Muscle of leg (tissue), 11 donors: ENCODE results near the gene TECPR1. TPM values are rescaled to one million over a fixed set of nuclear protein-coding genes. Genes with fewer than 3 reads are reported as not detected.

Source experiments
- DNase-seq: peaks from one replicate; pipeline ENCODE4 v3.0.0; 2013
- H3K27ac ChIP-seq: one replicate; pipeline ENCODE4 v1.5.1; 2013; ENCODE audit warnings: mild to moderate bottlenecking, low read length, control low read depth
- H3K27me3 ChIP-seq: one replicate; pipeline ENCODE4 v1.6.1; 2013; ENCODE audit warnings: low read length; ENCODE audit not compliant: control insufficient read depth, insufficient read depth
- H3K36me3 ChIP-seq: one replicate; pipeline ENCODE4 v1.6.1; 2013; ENCODE audit warnings: low read length; ENCODE audit not compliant: control insufficient read depth, insufficient read depth
- H3K4me1 ChIP-seq: one replicate; pipeline ENCODE4 v1.6.1; 2013; ENCODE audit warnings: low read length; ENCODE audit not compliant: control insufficient read depth, insufficient read depth
- H3K4me3 ChIP-seq: one replicate; pipeline ENCODE4 v1.5.1; 2013; ENCODE audit warnings: low read length, control low read depth
- H3K9me3 ChIP-seq: replicated peaks from 2 replicates; pipeline ENCODE4 v1.6.1; 2013; ENCODE audit warnings: low read depth, low read length; ENCODE audit not compliant: control insufficient read depth
- WGBS: methylation state at CpG from one replicate; pipeline ENCODE4 v1.1.5; 2013; ENCODE audit warnings: missing lambda C conversion rate; ENCODE audit not compliant: insufficient coverage; 5-methylcytosine and 5-hydroxymethylcytosine counted together
- polyA plus RNA-seq, 8 donors: library from polyadenylated mRNA; unstranded; fragments of 120-200 nt; gene quantifications; one replicate each; pipeline versions ENCODE4 v1.2.1 to v1.2.3, GENCODE V29; 2013; ENCODE audit warnings: inconsistent platforms in 1 of 8, low replicate concordance in 1 of 8; ENCODE audit not compliant: insufficient read length in 8 of 8, insufficient read depth in 1 of 8
- total RNA-seq: library from RNA; stranded (reverse); fragments of 120-200 nt; gene quantifications from one replicate; pipeline ENCODE4 v1.2.4, GENCODE V29; 2013

The TECPR1 gene
- total and polyA plus RNA-seq, 9 donors = 14.4 to 26.5 (median 17.2) TPM

DNA sequence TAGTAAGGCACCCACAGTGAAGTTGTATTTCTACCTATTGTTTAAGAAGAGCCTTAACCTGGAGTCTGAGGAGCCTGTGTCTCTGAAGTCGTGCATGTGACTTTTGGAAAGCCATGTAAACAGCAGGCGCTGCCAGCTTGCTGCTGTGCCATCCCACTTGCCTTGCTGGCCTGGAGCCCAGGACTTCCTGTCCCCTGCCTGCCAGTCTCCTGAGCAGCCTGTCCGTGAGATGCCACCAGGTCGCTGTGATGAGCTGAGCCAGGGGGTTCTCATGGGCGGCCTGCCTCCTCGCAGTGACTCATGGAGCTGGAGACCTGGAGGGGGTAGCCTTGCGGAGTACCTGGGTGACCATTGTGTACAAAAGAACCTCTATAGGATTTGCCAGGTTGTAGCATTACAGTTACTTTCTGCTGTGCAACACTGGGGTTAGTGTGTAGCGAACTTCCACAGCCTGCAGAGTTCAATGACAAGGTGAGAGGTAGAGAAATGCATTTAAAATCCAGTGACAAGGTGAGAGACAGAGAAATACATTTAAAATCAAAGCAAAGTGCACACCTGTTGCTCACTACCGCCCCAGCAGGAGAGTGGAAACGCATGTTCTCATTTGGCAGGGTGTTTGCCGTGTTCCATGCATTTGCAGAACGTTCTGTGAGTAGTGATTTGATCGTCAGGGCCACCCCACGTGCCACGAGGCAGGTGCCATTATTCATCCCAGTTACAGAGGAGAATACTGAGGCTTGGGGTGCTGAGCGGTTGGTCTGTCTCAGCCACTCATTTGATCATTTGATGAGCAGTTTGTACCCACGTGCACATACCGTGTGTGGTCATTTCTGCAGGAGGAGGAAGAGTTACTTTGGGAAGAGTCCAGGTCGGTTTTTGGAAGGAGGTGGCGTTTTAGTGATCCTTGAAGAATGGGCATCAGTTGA, 77.4 kb downstream of the TECPR1 start:
- WGBS = 90% methylated on average over 20 of the region's 20 CpGs
- no peak overlapping the region for H3K4me3 ChIP-seq
- H3K36me3 ChIP-seq = peaks cover 28% of the 10 kb centered on the region

DNA sequence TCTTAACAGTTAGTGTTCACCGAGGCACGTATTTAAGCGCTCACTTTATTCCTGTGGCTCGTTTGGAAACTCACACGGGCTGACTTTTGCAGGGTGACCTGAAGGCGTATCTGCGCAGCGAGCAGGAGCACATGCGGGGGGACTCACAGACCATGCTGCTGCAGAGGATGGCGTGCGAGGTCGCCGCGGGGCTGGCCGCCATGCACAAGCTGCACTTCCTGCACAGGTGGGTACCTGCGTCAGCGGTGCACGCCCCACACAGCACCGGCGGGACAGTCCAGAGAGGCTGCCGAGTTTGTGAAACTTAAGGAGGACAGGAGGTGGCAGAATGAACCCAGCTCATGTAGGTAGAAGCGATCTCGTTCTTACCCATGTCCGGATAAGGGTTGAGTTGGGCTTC, 80.6 kb downstream of the TECPR1 start:
- H3K27me3 ChIP-seq = no peaks in the 10 kb centered on the region
- 90% methylated on average over 20 of the region's 24 CpGs for WGBS
- H3K27ac ChIP-seq = no peak overlapping the region
- no peak for DNase-seq
- no peaks in the 10 kb centered on the region for H3K9me3 ChIP-seq
- H3K4me3 ChIP-seq = no peak overlapping the region
- H3K36me3 ChIP-seq = peaks cover 23% of the 10 kb centered on the region
- H3K4me1 ChIP-seq = no peaks in the 10 kb centered on the region

More for the DNA sequence above, 77.4 kb downstream of the TECPR1 start:
- DNase-seq = no peak
- no peaks in the 10 kb centered on the region for H3K4me1 ChIP-seq
- no peaks in the 10 kb centered on the region for H3K9me3 ChIP-seq
- no peaks in the 10 kb centered on the region for H3K27me3 ChIP-seq
- no peak overlapping the region for H3K27ac ChIP-seq

DNA sequence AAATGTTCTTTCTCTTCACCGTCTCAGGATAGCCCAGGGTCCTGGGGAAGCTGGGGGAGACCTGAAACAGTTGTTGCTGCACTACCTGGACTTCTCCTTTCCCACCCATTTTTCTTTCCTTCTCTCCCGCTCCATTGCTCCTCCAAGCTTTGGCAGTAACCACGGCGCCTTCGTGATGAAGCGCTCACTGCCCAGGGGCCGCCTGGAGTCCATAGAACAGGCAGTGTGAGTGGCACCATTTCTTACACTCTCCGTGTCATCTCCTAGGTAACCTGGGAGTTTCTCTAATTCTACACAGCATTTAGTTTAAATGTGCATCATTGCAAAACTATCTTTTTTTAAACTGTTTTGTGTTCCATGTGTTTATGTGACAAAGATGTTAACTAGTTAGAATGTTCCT, 81.1 kb downstream of the TECPR1 start:
- WGBS = 91% methylated on average over 6 of the region's 8 CpGs
- no peaks in the 10 kb centered on the region for H3K27me3 ChIP-seq
- no peak overlapping the region for H3K27ac ChIP-seq
- no peaks in the 10 kb centered on the region for H3K4me1 ChIP-seq
- no peaks in the 10 kb centered on the region for H3K9me3 ChIP-seq
- peaks cover 23% of the 10 kb centered on the region for H3K36me3 ChIP-seq
- no peak overlapping the region for H3K4me3 ChIP-seq
- DNase-seq = no peak

GRCh38 chr7:98168904-98169621, 83.0 kb downstream of the TECPR1 start:
- Histone ChIP-seq H3K4me1 (no peaks in the 10 kb centered on the region), H3K4me3 (no peak overlapping the region), H3K36me3 (peaks cover 6% of the 10 kb centered on the region), H3K9me3 (no peaks in the 10 kb centered on the region), H3K27ac (no peak overlapping the region), H3K27me3 (no peaks in the 10 kb centered on the region)
- no CpG with 5 or more reads among the region's 5 CpGs for WGBS
- no peak for DNase-seq

GRCh38 chr7:98168181-98168903, 83.7 kb downstream of the TECPR1 start:
- Histone ChIP-seq H3K27ac (no peak overlapping the region), H3K27me3 (no peaks in the 10 kb centered on the region), H3K4me1 (no peaks in the 10 kb centered on the region), H3K4me3 (no peak overlapping the region), H3K36me3 (peaks cover 6% of the 10 kb centered on the region), H3K9me3 (no peaks in the 10 kb centered on the region)
- peak; percentile 70 for DNase-seq
- WGBS = 68% methylated on average over 3 of the region's 17 CpGs

DNA sequence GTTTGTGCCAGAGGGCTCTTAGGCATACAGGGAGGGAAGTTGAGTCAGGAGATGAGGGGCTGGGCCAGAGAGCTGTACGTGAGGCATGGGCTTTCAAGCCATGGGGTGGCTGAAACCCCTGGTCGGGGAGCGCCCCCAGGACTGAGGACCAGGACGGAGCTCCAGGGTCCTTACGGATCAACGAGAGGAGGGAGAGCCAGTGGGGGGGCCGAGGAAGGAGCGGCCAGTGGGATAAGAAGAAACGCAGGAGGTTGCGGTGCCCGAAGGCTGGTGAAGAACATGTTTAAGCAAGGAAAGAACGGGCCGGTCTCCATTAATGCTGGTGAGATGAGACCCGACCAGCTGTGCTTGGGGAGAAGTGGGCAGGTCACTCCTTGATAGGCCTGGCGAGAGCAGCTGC, 84.4 kb downstream of the TECPR1 start:
- Histone ChIP-seq H3K27me3 (no peaks in the 10 kb centered on the region), H3K9me3 (no peaks in the 10 kb centered on the region), H3K4me1 (no peaks in the 10 kb centered on the region), H3K36me3 (peaks cover 6% of the 10 kb centered on the region), H3K4me3 (no peak overlapping the region), H3K27ac (no peak overlapping the region)
- no peak for DNase-seq
- 89% methylated on average over 15 of the region's 15 CpGs for whole genome bisulfite sequencing

DNA sequence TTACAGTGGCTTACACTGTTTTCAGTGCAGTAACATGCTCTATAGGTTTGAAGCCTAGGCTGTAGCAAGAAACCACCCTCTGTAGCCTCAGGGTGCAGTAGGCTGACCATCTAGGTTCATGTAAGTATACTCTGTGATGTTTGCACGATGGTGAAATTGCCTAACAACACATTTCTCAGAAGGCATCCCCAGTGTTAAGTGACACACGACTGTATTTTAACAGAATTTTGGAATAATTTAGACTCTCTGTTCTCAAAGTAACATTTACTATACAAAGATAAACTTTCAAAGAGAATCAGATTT, 85.4 kb downstream of the TECPR1 start:
- H3K9me3 ChIP-seq = no peaks in the 10 kb centered on the region
- H3K27ac ChIP-seq = no peak overlapping the region
- H3K27me3 ChIP-seq = no peaks in the 10 kb centered on the region
- H3K36me3 ChIP-seq = peaks cover 3% of the 10 kb centered on the region
- no peak overlapping the region for H3K4me3 ChIP-seq
- no peak for DNase-seq
- WGBS = no CpG with 5 or more reads among the region's 2 CpGs
- H3K4me1 ChIP-seq = no peaks in the 10 kb centered on the region

GRCh38 chr7:98165827-98166667, 86.0 kb downstream of the TECPR1 start:
- Histone ChIP-seq H3K27me3 (no peaks in the 10 kb centered on the region), H3K4me1 (no peaks in the 10 kb centered on the region), H3K36me3 (no peaks in the 10 kb centered on the region), H3K9me3 (no peaks in the 10 kb centered on the region), H3K4me3 (no peak overlapping the region), H3K27ac (no peak overlapping the region)
- 76% methylated on average over 14 of the region's 18 CpGs for WGBS
- no peak for DNase-seq
